Stimulated activated CD4-positive, alpha-beta T cell treated with anti-CD3 and anti-CD28 coated beads, TNF-alpha, amount 100 ng/mL, for 24 hours (primary cell): ENCODE measurements around the gene PRMT7.

ENCODE experiments used
- DNase-seq, 3 experiments: peaks; one replicate each; pipeline ENCODE4 v3.0.0-alpha.2; 2020; ENCODE audit warnings: low read depth in 3 of 3

The PRMT7 gene

DNA sequence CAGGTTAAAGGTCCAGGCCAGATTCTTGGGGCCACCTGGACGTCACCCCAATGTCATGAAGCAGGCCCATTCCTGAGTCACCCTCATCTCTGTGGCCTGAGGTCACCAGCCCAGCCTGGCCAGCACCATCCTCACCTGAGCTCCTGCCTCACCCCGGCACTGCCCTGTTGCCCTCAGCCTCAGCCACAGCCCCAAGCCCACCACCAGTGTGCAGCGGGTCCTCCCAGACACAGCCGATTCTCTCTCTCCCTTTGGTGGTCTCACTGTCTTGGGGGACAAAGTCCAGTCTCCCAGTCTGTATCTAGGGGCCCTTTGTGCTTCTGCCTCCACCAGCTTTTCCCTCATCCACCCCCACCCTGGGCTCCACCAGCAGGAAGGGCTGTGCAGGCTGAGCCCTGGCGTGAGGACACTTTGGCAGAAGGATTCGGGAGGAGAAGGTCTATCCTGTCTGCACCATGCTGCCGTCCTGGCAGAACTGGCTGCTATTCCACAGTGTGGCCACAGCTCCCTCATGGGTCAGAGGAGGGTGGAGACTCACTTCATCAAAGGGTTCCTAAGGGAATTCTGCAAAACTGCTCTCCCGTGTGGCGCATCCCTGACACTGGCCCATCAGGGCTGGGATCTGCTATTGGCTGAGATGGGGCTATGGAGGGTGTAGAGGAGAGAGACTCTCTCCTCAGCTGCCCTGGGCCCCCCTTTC lies 64.3 kb downstream of the PRMT7 start:
- DNase-seq: no peak

- DNase-seq: no peak
These were observed 65.2 kb downstream of the PRMT7 start for GRCh38 chr16:68375801-68376536.

DNA sequence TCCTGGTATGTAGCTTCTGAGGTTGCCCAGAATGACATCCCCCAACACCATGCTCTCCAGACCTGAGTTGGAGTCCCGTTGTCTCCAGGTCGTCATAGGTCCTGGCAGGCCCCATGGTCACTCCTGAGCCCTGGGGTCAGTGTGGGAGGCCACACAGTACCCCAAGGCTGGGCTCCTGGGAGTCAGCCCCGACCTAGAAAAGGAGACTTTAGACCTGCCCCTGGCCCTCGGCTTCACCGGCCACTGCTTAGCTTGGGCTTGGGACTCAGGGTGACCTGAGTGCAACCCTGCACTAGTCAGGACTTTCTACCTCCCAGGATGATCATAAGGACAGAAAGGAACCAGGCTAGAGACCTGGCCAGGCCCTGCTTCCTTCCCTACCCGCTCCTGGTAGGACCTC lies 65.8 kb downstream of the PRMT7 start:
- no peak for DNase-seq

DNA sequence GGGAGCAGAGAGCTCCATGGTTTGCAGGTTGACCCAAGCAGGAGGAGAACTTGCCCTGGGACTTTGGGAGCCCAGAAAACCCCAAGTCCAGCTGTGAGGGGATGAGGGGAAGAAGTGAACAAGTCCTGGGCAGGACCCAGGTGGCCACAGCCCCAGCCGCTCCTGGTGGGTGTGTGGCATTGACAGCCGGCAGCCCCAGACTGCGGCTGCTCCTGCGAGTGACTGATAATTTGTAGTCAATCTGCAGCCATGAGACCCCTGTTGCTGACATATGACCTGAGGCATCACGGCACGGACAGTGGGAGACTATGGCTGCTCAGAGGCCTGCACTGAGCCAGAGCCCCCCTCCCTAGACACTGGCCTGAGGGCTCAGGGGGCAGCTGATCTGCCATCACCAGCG lies 66.4 kb downstream of the PRMT7 start:
- no peak for DNase-seq

- no peak for DNase-seq
These were observed 67.0 kb downstream of the PRMT7 start for GRCh38 chr16:68377667-68378393.

GRCh38 chr16:68378436-68379415 lies 67.9 kb downstream of the PRMT7 start:
- DNase-seq: no peak

- no peak for DNase-seq
These were observed 68.9 kb downstream of the PRMT7 start for GRCh38 chr16:68379472-68380347.

- no peak for DNase-seq
These were observed 69.5 kb downstream of the PRMT7 start for GRCh38 chr16:68380348-68380670.

- DNase-seq: no peak
These were observed 70.0 kb downstream of the PRMT7 start for GRCh38 chr16:68380676-68381362.

GRCh38 chr16:68381363-68381724 lies 70.5 kb downstream of the PRMT7 start:
- no peak for DNase-seq

GRCh38 chr16:68382296-68382718 lies 71.5 kb downstream of the PRMT7 start:
- DNase-seq: no peak

DNA sequence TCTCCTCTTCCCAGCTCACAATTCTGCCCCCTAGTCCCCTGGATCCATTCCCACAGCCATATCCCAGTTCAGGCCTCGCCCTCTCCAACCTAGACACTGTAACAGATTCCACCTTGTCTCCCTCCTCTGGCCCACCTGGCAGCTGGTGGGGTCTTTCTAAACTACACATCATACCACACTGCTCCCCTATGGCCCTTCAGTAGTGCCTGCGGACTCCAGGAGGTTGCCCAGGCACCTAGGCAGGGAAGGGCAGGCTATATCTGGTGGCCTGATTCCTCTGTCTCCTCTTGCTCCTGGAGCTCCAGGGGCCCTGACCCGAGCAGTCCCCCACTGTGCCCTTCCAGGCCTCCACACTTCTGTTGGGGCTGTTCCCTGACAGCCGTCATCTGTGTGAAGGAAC lies 73.0 kb downstream of the PRMT7 start:
- DNase-seq: no peak

DNA sequence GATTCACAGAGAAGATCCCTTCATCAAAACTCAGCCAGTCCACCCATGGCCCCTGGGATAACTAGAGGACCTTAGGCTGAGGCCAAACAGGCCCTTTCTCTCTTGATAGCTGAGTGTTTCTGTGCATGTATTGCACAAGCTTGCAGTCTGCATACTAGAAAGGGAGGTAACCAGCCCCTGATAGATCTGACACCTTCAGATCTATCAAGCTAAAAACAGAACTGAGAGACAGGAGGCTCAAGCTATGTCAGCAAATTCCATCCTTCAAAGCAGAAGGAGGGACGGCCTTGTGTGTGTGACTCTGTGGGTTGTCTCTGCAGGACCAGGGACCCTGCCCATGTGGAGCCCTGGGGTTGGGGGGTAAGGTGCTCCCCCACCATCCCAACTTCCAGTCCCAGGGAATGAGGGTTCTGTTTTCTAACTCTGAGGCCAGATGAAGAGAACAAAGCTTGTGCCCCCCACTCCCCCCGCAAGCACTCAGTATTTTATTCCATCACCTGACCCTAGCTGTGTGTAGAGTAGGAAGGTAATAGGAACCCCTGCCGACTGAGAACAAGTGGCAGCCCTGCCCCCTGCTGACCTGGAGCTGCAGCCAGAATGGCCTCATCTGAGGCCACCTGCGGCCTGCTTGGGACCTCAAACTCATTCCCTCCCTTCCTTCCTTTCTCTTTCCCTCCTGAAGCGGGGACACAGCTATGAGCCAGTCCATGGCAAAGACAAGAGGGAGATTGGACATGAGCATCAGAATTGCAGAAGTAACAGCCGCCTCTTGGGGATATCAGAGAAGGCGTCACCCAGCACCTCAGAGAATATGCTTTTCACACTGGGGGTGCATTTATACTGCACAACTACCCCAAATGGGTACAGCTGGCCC lies 73.7 kb downstream of the PRMT7 start:
- DNase-seq: no peak

DNA sequence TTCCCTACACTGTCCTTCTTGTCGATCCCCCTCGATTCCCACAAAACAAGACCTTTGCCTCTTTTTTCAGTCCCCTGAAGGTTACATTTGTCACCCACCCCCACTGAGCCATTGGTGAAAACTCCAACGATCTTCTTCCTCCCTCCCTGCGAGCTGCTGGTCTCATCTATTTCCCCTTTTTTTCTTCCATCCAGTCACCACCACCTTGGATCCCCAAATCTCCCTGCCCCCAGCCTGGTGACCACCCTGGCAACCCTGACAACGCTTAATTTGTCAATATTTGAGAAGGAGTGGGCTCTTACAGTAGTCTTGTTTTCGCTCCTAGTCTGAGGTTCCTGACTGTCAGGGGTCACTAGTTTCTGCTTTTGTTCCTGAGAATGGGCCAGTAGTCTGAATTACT lies 74.6 kb downstream of the PRMT7 start:
- DNase-seq: no peak

DNA sequence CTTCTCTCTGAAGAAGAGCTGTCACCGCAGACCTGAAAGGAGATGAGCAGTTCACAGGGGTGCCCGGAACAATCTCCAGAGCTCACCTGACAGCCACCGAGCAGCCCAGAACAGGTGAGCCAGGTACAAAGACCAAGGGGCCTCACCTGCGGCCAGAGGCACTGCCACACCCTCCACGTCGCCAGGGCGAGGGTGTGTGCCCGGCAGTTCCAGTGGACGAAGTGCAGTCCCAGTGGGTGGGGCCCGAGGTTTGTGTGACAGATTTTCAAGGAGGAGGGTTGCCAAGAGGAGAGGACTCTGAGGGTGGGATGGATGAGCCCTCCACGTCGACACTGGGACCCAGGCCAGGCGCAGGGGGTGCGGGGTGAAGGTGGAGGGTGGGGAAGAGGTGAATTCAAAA lies 75.8 kb downstream of the PRMT7 start:
- no peak for DNase-seq

- DNase-seq: no peak
These were observed 76.5 kb downstream of the PRMT7 start for GRCh38 chr16:68387301-68387700.

- DNase-seq: no peak
These were observed 77.3 kb downstream of the PRMT7 start for GRCh38 chr16:68388124-68388523.

- DNase-seq: no peak
These were observed 78.2 kb downstream of the PRMT7 start for GRCh38 chr16:68389006-68389405.

DNA sequence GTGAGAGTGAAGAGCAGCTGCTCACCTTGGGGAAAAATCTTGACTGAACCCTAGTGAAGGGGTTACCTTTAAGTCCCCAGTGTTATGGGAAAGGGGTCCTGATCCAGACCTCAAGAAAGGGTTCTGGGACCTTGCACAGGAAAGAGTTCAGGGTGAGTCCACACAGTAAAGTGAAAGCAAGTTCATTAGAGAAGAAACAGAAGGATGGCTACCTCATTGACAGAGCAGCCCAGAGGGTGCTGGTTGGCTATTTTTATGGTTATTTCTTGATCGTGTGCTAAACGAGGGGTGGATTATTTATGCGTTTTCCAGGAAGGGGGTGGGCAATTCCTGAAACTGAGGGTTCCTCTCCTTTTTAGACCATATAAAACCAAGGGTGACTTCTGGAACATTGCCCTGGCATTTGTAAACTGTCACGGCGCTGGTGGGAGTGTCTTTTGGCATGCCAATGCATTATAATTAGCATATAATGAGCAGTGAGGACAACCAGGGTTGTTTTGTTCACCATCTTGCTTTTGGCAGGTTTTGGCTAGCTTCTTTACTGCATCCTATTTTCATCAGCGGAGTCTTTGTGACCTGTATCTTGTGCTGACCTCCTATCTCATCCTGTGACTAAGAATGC lies 79.0 kb downstream of the PRMT7 start:
- no peak for DNase-seq
